GM13977 (cell line): Measurements from ENCODE around the gene MAST3.

Experiments used
- DNase-seq: peaks from one replicate; pipeline ENCODE4 v3.0.0; 2012; ENCODE audit warnings: low spot score
- CTCF ChIP-seq: IDR thresholded peaks from 2 replicates; pipeline ENCODE4 v1.5.1; 2012; ENCODE audit warnings: mild to moderate bottlenecking, control low read depth; ENCODE audit not compliant: insufficient read depth; ENCODE audit errors: extremely low read depth, missing control alignments
- in situ Hi-C: fragments of 300-500 bp; cut with MboI; formaldehyde crosslinking; loops from one replicate; pipeline ENCODE4 v1.12.0; 2022; ENCODE audit warnings: low sequenced_read_pairs, low pct_unique_long_range_greater_than_20kb, mixed read lengths, inconsistent platforms; ENCODE audit not compliant: unreplicated experiment

Gene MAST3

GRCh38 chr19:18173054-18173571 lies 75.5 kb downstream of the MAST3 start:
- no peak for DNase-seq
- TF ChIP-seq CTCF, result no peak
- in situ Hi-C loops, result no loop called here

- DNase-seq, result peak; percentile 86
- in situ Hi-C loops, result no loop called here
- no peak for TF ChIP-seq CTCF
These were observed 76.2 kb downstream of the MAST3 start, which contains the start of gene IFI30 for GRCh38 chr19:18173572-18174288. TSS of gene IFI30 (plus strand) at chr19:18173813. CDS start at chr19:18173842, 29 bp downstream.

DNA sequence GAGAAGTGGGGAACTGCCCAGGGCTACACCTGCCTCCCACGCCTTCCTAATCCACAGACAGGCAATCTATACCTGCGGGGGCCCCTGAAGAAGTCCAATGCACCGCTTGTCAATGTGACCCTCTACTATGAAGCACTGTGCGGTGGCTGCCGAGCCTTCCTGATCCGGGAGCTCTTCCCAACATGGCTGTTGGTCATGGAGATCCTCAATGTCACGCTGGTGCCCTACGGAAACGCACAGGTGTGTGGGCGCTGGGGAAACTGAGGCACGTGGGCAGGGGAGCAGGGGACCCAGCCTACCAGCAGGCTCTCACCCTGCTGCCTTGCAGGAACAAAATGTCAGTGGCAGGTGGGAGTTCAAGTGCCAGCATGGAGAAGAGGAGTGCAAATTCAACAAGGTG lies 77.4 kb downstream of the MAST3 start:
- no peak for TF ChIP-seq CTCF
- peak; percentile 15 for DNase-seq
- in situ Hi-C loops, result no loop called here

- in situ Hi-C loops, result no loop called here
- no peak for TF ChIP-seq CTCF
- DNase-seq, result no peak
These were observed 79.1 kb downstream of the MAST3 start for GRCh38 chr19:18176367-18177310.

- DNase-seq, result peak; percentile 9
- no peak for TF ChIP-seq CTCF
- in situ Hi-C loops, result no loop called here
These were observed 82.4 kb downstream of the MAST3 start for GRCh38 chr19:18179957-18180356.

GRCh38 chr19:18183529-18183928 lies 86.0 kb downstream of the MAST3 start:
- DNase-seq, result no peak
- no peak for TF ChIP-seq CTCF
- in situ Hi-C loops, result no loop called here
